Testis (tissue), 2 donors: ENCODE data around the gene APC2.

Experiments used
- CTCF ChIP-seq, 3 experiments: fragments of 450-650 bp in 2 of 3; fragments of 200-600 bp in 1 of 3; sonication (generic) in 1 of 3; IDR thresholded peaks; one replicate each; pipeline ENCODE4 v1.5.1; 2016 to 2019; ENCODE audit warnings: antibody characterized with exemption in 3 of 3, mild to moderate bottlenecking in 2 of 3, moderate library complexity in 1 of 3
- POLR2A ChIP-seq: fragments of 450-650 bp; IDR thresholded peaks from one replicate; pipeline ENCODE4 v1.6.1; 2017; ENCODE audit warnings: antibody characterized with exemption, mild to moderate bottlenecking, moderate library complexity

- no peak for TF ChIP-seq CTCF (IDR thresholded peaks at IDR 0.05)
- no peak for TF ChIP-seq POLR2A
Measured at GRCh38 chr19:1469255-1470054, 19.5 kb downstream of the APC2 start.
